HG03066 (cell line): ENCODE measurements around the gene IGFL3.
"Not testable (repeated sequence)": the region's sequence is repeated elsewhere in the genome, so short reads cannot be mapped to it uniquely, and the experiment has no call there.

Experiments used
- ATAC-seq: cut with Tn5 transposase; IDR thresholded peaks from one replicate; pipeline ENCODE4 v1.9.1; 2021; ENCODE audit warnings: low read depth; ENCODE audit not compliant: unreplicated experiment

The IGFL3 gene

GRCh38 chr19:46124638-46125115, at the start of gene IGFL3:
TSS of gene IGFL3 (minus strand) at chr19:46124688. CDS start at chr19:46124649, 39 bp downstream.
- ATAC-seq, result no peak

- ATAC-seq, result no peak
Measured at GRCh38 chr19:46173886-46174480, 49.5 kb upstream of the IGFL3 start.

GRCh38 chr19:46162731-46163130, 38.2 kb upstream of the IGFL3 start:
- no peak for ATAC-seq

- not testable (repeated sequence) for ATAC-seq
Measured at GRCh38 chr19:46161642-46162257, 37.3 kb upstream of the IGFL3 start.

- ATAC-seq, result no peak
Measured at GRCh38 chr19:46160233-46160775, 35.8 kb upstream of the IGFL3 start.

GRCh38 chr19:46159418-46160232, 35.1 kb upstream of the IGFL3 start:
- no peak for ATAC-seq

GRCh38 chr19:46155237-46155636, 30.7 kb upstream of the IGFL3 start:
- ATAC-seq, result no peak

GRCh38 chr19:46150606-46151005, 26.1 kb upstream of the IGFL3 start:
- no peak for ATAC-seq

- no peak for ATAC-seq
Measured at GRCh38 chr19:46147791-46148288, 23.4 kb upstream of the IGFL3 start, which contains the start of gene IGFL2. TSS of gene IGFL2 (plus strand) at chr19:46148238. CDS start at chr19:46148279, 41 bp downstream.

GRCh38 chr19:46147166-46147740, 22.8 kb upstream of the IGFL3 start:
- no peak for ATAC-seq

- no peak for ATAC-seq
Measured at GRCh38 chr19:46144756-46145155, 20.3 kb upstream of the IGFL3 start.

- no peak for ATAC-seq
Measured at GRCh38 chr19:46142294-46142693, 17.8 kb upstream of the IGFL3 start.

GRCh38 chr19:46141421-46141820, 16.9 kb upstream of the IGFL3 start:
- no peak for ATAC-seq

GRCh38 chr19:46137915-46138473, 13.5 kb upstream of the IGFL3 start:
- ATAC-seq, result no peak

GRCh38 chr19:46134527-46134926, 10.0 kb upstream of the IGFL3 start:
- ATAC-seq, result no peak

GRCh38 chr19:46133777-46134241, 9.3 kb upstream of the IGFL3 start:
- ATAC-seq, result no peak

GRCh38 chr19:46133101-46133627, 8.7 kb upstream of the IGFL3 start:
- no peak for ATAC-seq

- no peak for ATAC-seq
Measured at GRCh38 chr19:46132508-46133100, 8.1 kb upstream of the IGFL3 start.

GRCh38 chr19:46131485-46132143, 7.1 kb upstream of the IGFL3 start:
- ATAC-seq, result no peak
